MCF 10A (cell line): ENCODE data around the gene FBXO38. TPM values are rescaled to one million over a fixed set of nuclear protein-coding genes. Genes with fewer than 3 reads are reported as not detected.
A peak's percentile ranks its signal among the peaks of the same experiment; 100 is the strongest.

Source experiments
- BruUV-seq: library from RNA; stranded (reverse); fragments of 400-500 nt; replicated peaks from 2 replicates; lab custom pipeline; 2021; lab: Mats Ljungman, UMichigan
- CTCF ChIA-PET: fragments of 300-600 bp; sonication (Branson Sonifier 250); formaldehyde crosslinking; extraction: SDS; loops from one replicate; lab custom pipeline; 2021; ENCODE audit warnings: antibody characterized with exemption, inconsistent platforms; lab: Yijun Ruan, JAX
- POLR2A ChIA-PET: fragments of 300-600, 350-650 bp; sonication (Branson Sonifier 250); formaldehyde crosslinking; extraction: SDS; loops from one replicate; lab custom pipeline; 2020; ENCODE audit warnings: antibody characterized with exemption, inconsistent platforms; lab: Yijun Ruan, JAX
- DNase-seq: peaks from one replicate; pipeline ENCODE4 v3.0.0-alpha.2; 2018; ENCODE audit not compliant: unreplicated experiment
- H3K27ac Mint-ChIP-seq: one replicate; pipeline ENCODE4 v1.8.0; 2022; ENCODE audit warnings: mild to moderate bottlenecking, low read depth, mixed read lengths; ENCODE audit not compliant: unreplicated experiment
- H3K27me3 Mint-ChIP-seq: one replicate; pipeline ENCODE4 v1.8.0; 2022; ENCODE audit warnings: mixed read lengths; ENCODE audit not compliant: insufficient read depth, unreplicated experiment
- H3K36me3 Mint-ChIP-seq: one replicate; pipeline ENCODE4 v1.8.0; 2022; ENCODE audit warnings: mild to moderate bottlenecking, moderate library complexity, mixed read lengths; ENCODE audit not compliant: insufficient read depth, unreplicated experiment
- H3K4me1 Mint-ChIP-seq: one replicate; pipeline ENCODE4 v1.8.0; 2022; ENCODE audit warnings: mixed read lengths; ENCODE audit not compliant: insufficient read depth, unreplicated experiment
- H3K4me3 Mint-ChIP-seq: one replicate; pipeline ENCODE4 v1.8.0; 2022; ENCODE audit warnings: mild to moderate bottlenecking, moderate library complexity, mixed read lengths; ENCODE audit not compliant: unreplicated experiment
- H3K9me3 Mint-ChIP-seq: one replicate; pipeline ENCODE4 v1.8.0; 2022; ENCODE audit warnings: mixed read lengths; ENCODE audit not compliant: unreplicated experiment
- CTCF ChIP-seq: fragments of 200-600 bp; IDR thresholded peaks from one replicate; pipeline ENCODE4 v1.8.0; 2022; ENCODE audit warnings: antibody characterized with exemption, mild to moderate bottlenecking; ENCODE audit not compliant: unreplicated experiment
- intact Hi-C: fragments of 100-400 bp; cut with micrococcal nuclease; formaldehyde crosslinking; loops from 2 replicates; pipeline ENCODE4 v1.14.1; 2022
- total RNA-seq: library from RNA; stranded (reverse); gene quantifications from 2 replicates; pipeline ENCODE4 v1.2.3, GENCODE V29; 2022

Gene FBXO38
- total RNA-seq, 1 experiment from 2014 or later: 54.4 TPM

- BruUV-seq: no TSS peak
- Mint-ChIP-seq H3K4me3 (no peak overlapping the region), H3K9me3 (no peaks in the 10 kb centered on the region), H3K27me3 (no peaks in the 10 kb centered on the region), H3K27ac (peak overlapping the region; percentile 16), H3K4me1 (no peaks in the 10 kb centered on the region), H3K36me3 (peaks cover 82% of the 10 kb centered on the region)
- ChIA-PET CTCF (interaction anchor here (1.0 to 7.5 kb wide), 4 partner anchors 15 to 303 kb away, joined by 3 to 82 read pairs (median 36); no protein-coding TSS in a partner anchor), POLR2A (interaction anchor here (1.2 to 1.6 kb wide), 2 partner anchors 14 to 37 kb away, joined by 3 read pairs; no protein-coding TSS in a partner anchor)
- intact Hi-C loops: no loop called here
- TF ChIP-seq CTCF: no peak
- no peak for DNase-seq
Observed at GRCh38 chr5:148427370-148428042, 43.7 kb downstream of the FBXO38 start.

- no peaks in the 10 kb centered on the region for H3K9me3 Mint-ChIP-seq
- CTCF ChIA-PET: interaction anchor here (0.7 to 7.5 kb wide), 5 partner anchors 14 to 305 kb away, joined by 3 to 82 read pairs (median 4); no protein-coding TSS in a partner anchor
- no peaks in the 10 kb centered on the region for H3K4me1 Mint-ChIP-seq
- no TSS peak for BruUV-seq
- no peak for TF ChIP-seq CTCF
- no peak for DNase-seq
- intact Hi-C loops: no loop called here
- H3K27ac Mint-ChIP-seq: no peak overlapping the region
- POLR2A ChIA-PET: interaction anchor here (0.7 to 1.4 kb wide), 7 partner anchors 9 to 856 kb away, joined by 3 to 5 read pairs (median 3); no protein-coding TSS in a partner anchor
- H3K36me3 Mint-ChIP-seq: peaks cover 82% of the 10 kb centered on the region
- no peaks in the 10 kb centered on the region for H3K27me3 Mint-ChIP-seq
- no peak overlapping the region for H3K4me3 Mint-ChIP-seq
Observed at GRCh38 chr5:148428848-148429247, 45.1 kb downstream of the FBXO38 start.

- intact Hi-C loops: no loop called here
- Mint-ChIP-seq H3K4me1 (no peaks in the 10 kb centered on the region), H3K4me3 (no peak overlapping the region), H3K27ac (no peak overlapping the region), H3K36me3 (peaks cover 82% of the 10 kb centered on the region), H3K9me3 (no peaks in the 10 kb centered on the region), H3K27me3 (no peaks in the 10 kb centered on the region)
- DNase-seq: no peak
- no TSS peak for BruUV-seq
- no peak for TF ChIP-seq CTCF
- CTCF ChIA-PET: interaction anchor here (0.6 to 0.9 kb wide), 2 partner anchors 10 to 297 kb away, joined by 3 to 4 read pairs; no protein-coding TSS in a partner anchor
- POLR2A ChIA-PET: no interaction called here
Observed at GRCh38 chr5:148433826-148434225, 50.1 kb downstream of the FBXO38 start.

- ChIA-PET CTCF (interaction anchor here (1.1 to 2.6 kb wide), 2 partner anchors 257 to 295 kb away, joined by 3 to 54 read pairs; no protein-coding TSS in a partner anchor), POLR2A (no interaction called here)
- Mint-ChIP-seq H3K27me3 (no peaks in the 10 kb centered on the region), H3K27ac (no peak overlapping the region), H3K36me3 (peaks cover 93% of the 10 kb centered on the region), H3K4me1 (no peaks in the 10 kb centered on the region), H3K9me3 (no peaks in the 10 kb centered on the region), H3K4me3 (no peak overlapping the region)
- intact Hi-C loops: no loop called here
- no peak for TF ChIP-seq CTCF
- DNase-seq: no peak
- BruUV-seq: no TSS peak
Observed at GRCh38 chr5:148436029-148436428, 52.3 kb downstream of the FBXO38 start.
